ENCODE data around the gene MYL6.

The MYL6 gene

DNA sequence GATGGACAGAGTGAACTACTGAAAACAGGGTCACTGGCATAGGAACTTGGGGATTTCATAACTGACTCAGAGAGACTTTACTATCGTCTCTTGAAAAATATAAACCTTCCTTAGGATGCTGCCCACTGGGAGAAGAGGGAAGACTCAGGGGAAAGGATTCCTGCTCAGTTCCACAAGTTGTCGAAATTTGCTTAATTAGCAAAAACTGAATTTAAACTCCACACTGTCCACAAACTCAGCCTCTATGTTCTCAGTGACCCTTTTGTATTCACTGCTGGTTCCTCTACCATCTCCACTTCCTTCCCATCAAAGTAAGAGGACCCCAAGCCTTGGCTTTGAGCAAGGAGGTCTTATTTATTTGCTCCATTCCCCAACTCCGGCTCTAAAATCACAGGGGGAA is 12.9 kb upstream of the MYL6 start:
- no peak for ATAC-seq (ENCODE audit: low read depth)
- TF ChIP-seq CTCF (IDR thresholded peaks at IDR 0.05; ENCODE audit: poor library complexity, severe bottlenecking), result no peak
- Histone ChIP-seq H3K27ac (ENCODE audit: poor library complexity, severe bottlenecking) (no peak overlapping the region), H3K36me3 (ENCODE audit: low read depth) (peaks cover 45% of the 10 kb centered on the region), H3K27me3 (ENCODE audit: insufficient read depth, poor library complexity, severe bottlenecking) (no peaks in the 10 kb centered on the region), H3K4me1 (ENCODE audit: insufficient read depth, poor library complexity, severe bottlenecking) (no peaks in the 10 kb centered on the region), H3K9me3 (ENCODE audit: severe bottlenecking) (no peaks in the 10 kb centered on the region), H3K4me3 (ENCODE audit: severe bottlenecking) (no peak overlapping the region)
- no peak for DNase-seq (ENCODE audit: low spot score)

DNA sequence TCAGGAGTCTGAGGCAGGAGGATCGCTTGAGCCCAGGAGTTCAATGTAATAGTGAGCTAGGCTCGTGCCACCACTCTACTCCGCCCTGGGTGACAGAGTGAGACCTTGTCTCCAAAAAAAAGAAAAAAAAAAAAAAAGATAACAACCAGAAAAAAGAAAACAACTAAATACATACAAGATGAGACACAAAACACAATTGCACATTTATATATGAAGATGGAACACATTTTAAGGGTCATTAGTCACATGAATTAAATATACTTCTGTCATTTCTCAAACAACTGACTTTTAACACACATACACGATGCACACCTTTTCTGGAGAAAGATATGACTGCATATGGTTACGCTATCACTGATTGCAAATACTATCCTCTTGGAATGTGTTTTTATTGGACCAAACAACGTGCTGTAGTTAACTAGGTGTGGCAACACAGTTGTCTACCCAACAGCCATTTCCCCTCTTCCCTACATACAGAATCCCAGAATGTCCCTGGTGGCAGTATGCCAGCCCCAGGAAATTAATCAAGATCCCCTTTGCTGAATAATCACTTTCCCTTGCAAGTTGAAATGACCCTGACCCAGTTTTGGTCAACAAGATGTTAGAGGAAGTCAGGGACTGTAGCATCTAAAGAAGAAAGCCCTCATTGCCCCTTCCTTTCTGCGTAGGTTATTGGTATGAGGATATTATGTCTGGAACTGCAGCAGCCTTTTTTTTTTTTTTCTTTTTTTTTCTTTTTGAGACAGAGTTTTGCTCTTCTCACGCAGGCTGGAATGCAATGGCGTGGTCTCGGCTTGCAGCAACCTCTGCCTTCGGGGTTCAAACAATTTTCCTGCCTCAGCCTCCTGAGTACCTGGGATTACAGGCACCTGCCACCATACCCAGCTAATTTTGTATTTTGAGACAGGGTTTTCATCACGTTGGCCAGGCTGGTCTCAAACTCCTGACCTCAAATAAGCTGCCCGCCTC is 11.4 kb upstream of the MYL6 start:
- ATAC-seq (ENCODE audit: low read depth), result no peak
- TF ChIP-seq CTCF (IDR thresholded peaks at IDR 0.05; ENCODE audit: poor library complexity, severe bottlenecking), result no peak

DNA sequence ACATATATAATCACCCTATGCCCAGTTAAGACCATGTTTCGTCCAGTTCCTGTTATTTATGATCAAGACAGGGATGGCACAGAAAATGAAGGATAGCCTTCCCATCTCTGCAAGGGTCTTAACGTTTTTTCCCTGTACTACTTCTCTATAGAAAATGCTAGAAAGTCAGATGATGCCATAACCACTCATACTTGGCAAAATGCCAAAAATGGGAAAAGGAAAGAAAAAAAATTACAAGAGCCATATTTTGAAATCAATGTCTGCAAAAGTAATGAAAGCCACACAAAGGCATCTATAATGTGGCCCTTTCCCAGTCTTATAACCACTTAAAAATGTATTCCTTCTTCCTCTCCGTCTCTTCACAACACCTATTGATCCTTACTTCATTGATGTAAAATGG is 7.6 kb upstream of the MYL6 start:
- TF ChIP-seq CTCF (IDR thresholded peaks at IDR 0.05; ENCODE audit: poor library complexity, severe bottlenecking), result no peak
- DNase-seq (ENCODE audit: low spot score) (no peak), ATAC-seq (ENCODE audit: low read depth) (no peak)
- Histone ChIP-seq H3K27ac (ENCODE audit: poor library complexity, severe bottlenecking) (peak overlapping the region; percentile 84), H3K4me3 (ENCODE audit: severe bottlenecking) (no peak overlapping the region), H3K27me3 (ENCODE audit: insufficient read depth, poor library complexity, severe bottlenecking) (no peaks in the 10 kb centered on the region), H3K4me1 (ENCODE audit: insufficient read depth, poor library complexity, severe bottlenecking) (no peaks in the 10 kb centered on the region), H3K9me3 (ENCODE audit: severe bottlenecking) (no peaks in the 10 kb centered on the region), H3K36me3 (ENCODE audit: low read depth) (no peaks in the 10 kb centered on the region)

More for the DNA sequence above, 11.4 kb upstream of the MYL6 start:
- DNase-seq (ENCODE audit: low spot score), result no peak
- Histone ChIP-seq H3K4me1 (ENCODE audit: insufficient read depth, poor library complexity, severe bottlenecking) (no peaks in the 10 kb centered on the region), H3K36me3 (ENCODE audit: low read depth) (peaks cover 29% of the 10 kb centered on the region), H3K9me3 (ENCODE audit: severe bottlenecking) (no peaks in the 10 kb centered on the region), H3K27me3 (ENCODE audit: insufficient read depth, poor library complexity, severe bottlenecking) (no peaks in the 10 kb centered on the region), H3K4me3 (ENCODE audit: severe bottlenecking) (no peak overlapping the region), H3K27ac (ENCODE audit: poor library complexity, severe bottlenecking) (no peak overlapping the region)

GRCh38 chr12:56151672-56152131 is 6.5 kb upstream of the MYL6 start:
- TF ChIP-seq CTCF (IDR thresholded peaks at IDR 0.05; ENCODE audit: poor library complexity, severe bottlenecking), result peak; percentile 31
- no peaks in the 10 kb centered on the region for H3K9me3 ChIP-seq (ENCODE audit: severe bottlenecking)
- no peak for DNase-seq (ENCODE audit: low spot score)
- H3K27me3 ChIP-seq (ENCODE audit: insufficient read depth, poor library complexity, severe bottlenecking), result no peaks in the 10 kb centered on the region
- ATAC-seq (ENCODE audit: low read depth), result peak; percentile 60
- H3K4me3 ChIP-seq (ENCODE audit: severe bottlenecking), result peak overlapping the region; percentile 46
- H3K27ac ChIP-seq (ENCODE audit: poor library complexity, severe bottlenecking), result peak overlapping the region; percentile 84
- no peaks in the 10 kb centered on the region for H3K4me1 ChIP-seq (ENCODE audit: insufficient read depth, poor library complexity, severe bottlenecking)
- no peaks in the 10 kb centered on the region for H3K36me3 ChIP-seq (ENCODE audit: low read depth)

All from RWPE2 (cell line).